PC-3 (cell line): ENCODE results near the gene IL34.

ENCODE experiments used
- EZH2 ChIP-seq: fragments of 300-600 bp; sonication (generic); IDR thresholded peaks from one replicate; pipeline ENCODE4 v1.6.1; 2017; ENCODE audit warnings: antibody characterized with exemption, mild to moderate bottlenecking, low read length; ENCODE audit not compliant: unreplicated experiment
- TF ChIP-seq, protein P1 (sequence below): fragments of 300-600 bp; sonication (generic); conservative IDR thresholded peaks from 2 replicates; pipeline ENCODE4 v1.5.1; 2017; ENCODE audit warnings: antibody characterized with exemption, low read depth, mild to moderate bottlenecking, low read length

- TF ChIP-seq, protein P1, sequence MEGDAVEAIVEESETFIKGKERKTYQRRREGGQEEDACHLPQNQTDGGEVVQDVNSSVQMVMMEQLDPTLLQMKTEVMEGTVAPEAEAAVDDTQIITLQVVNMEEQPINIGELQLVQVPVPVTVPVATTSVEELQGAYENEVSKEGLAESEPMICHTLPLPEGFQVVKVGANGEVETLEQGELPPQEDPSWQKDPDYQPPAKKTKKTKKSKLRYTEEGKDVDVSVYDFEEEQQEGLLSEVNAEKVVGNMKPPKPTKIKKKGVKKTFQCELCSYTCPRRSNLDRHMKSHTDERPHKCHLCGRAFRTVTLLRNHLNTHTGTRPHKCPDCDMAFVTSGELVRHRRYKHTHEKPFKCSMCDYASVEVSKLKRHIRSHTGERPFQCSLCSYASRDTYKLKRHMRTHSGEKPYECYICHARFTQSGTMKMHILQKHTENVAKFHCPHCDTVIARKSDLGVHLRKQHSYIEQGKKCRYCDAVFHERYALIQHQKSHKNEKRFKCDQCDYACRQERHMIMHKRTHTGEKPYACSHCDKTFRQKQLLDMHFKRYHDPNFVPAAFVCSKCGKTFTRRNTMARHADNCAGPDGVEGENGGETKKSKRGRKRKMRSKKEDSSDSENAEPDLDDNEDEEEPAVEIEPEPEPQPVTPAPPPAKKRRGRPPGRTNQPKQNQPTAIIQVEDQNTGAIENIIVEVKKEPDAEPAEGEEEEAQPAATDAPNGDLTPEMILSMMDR: no peak
- no peak for TF ChIP-seq EZH2
Observed at GRCh38 chr16:70646260-70647241, at the start of gene IL34.
